ENCODE results near the gene SLC9C1.

SLC9C1 gene

DNA sequence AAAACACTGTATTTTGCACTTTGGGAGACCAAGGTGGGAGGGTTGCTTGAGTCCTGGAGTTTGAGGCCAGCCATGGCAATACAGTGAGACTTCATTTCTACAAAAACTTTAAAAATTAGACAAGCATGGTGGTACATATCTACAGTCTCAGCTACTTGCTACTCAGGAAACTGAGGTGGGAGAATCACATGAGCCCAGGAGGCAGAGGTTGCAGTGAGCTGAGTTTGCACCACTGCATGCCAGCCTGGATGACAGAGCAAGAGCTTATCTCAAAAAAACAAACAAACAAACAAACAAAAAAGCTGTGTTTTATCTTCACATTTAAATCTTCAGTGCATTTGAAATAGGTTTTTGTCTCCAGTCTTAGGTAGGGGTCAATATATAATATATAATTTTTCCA is 4.8 kb upstream of the SLC9C1 start:
- no peak overlapping the region for H3K4ac ChIP-seq (ENCODE audit: low read depth in 1 of 2, low read length in 2 of 2)
- no peak overlapping the region for H3K4me3 ChIP-seq (ENCODE audit: insufficient read depth in 1 of 2, low read depth in 1 of 2, low read length in 2 of 2)
- H2BK12ac ChIP-seq (ENCODE audit: low read length in 2 of 2), result no peak overlapping the region
- no peaks in the 10 kb centered on the region for H3K36me3 ChIP-seq (ENCODE audit: control insufficient read depth in 1 of 2, insufficient read depth in 2 of 2, low read depth in 1 of 2, low read length in 2 of 2)
- no peak overlapping the region for H3K14ac ChIP-seq (ENCODE audit: low read length in 2 of 2)
- H3K27me3 ChIP-seq (ENCODE audit: control insufficient read depth in 1 of 2, insufficient read depth in 1 of 2, low read length in 2 of 2), result no peaks in the 10 kb centered on the region
- H2AK5ac ChIP-seq (ENCODE audit: low read length, severe bottlenecking), result no peak overlapping the region
- no peak overlapping the region for H4K91ac ChIP-seq (ENCODE audit: low read length)
- H3K23ac ChIP-seq (ENCODE audit: low read length in 2 of 2), result no peak overlapping the region
- no peak overlapping the region for H2AFZ ChIP-seq (ENCODE audit: low read depth, low read length)
- no peak overlapping the region for H2BK5ac ChIP-seq (ENCODE audit: low read depth, low read length, poor library complexity, severe bottlenecking)
- no peaks in the 10 kb centered on the region for H3K79me1 ChIP-seq (replicated peaks; ENCODE audit: low read length, poor library complexity, severe bottlenecking)
- H3K4me1 ChIP-seq (ENCODE audit: control insufficient read depth, insufficient read depth, low read depth, low read length), result peaks cover 5% of the 10 kb centered on the region
- no peak overlapping the region for H3K18ac ChIP-seq (ENCODE audit: low read depth in 1 of 2, low read length in 2 of 2)
- H2BK120ac ChIP-seq (ENCODE audit: low read depth, low read length), result no peak overlapping the region
- no peak overlapping the region for H2BK15ac ChIP-seq (ENCODE audit: low read depth, poor library complexity, severe bottlenecking)
- no peak for DNase-seq
- H3K9me3 ChIP-seq (ENCODE audit: control insufficient read depth, low read length), result no peaks in the 10 kb centered on the region
- no peak overlapping the region for H4K8ac ChIP-seq (ENCODE audit: low read length)
- H3K9ac ChIP-seq (ENCODE audit: low read length), result no peak overlapping the region
- no peak overlapping the region for H3K27ac ChIP-seq (ENCODE audit: low read length, poor library complexity, severe bottlenecking)
- H3K4me2 ChIP-seq (ENCODE audit: low read length, poor library complexity, severe bottlenecking), result no peak overlapping the region

DNA sequence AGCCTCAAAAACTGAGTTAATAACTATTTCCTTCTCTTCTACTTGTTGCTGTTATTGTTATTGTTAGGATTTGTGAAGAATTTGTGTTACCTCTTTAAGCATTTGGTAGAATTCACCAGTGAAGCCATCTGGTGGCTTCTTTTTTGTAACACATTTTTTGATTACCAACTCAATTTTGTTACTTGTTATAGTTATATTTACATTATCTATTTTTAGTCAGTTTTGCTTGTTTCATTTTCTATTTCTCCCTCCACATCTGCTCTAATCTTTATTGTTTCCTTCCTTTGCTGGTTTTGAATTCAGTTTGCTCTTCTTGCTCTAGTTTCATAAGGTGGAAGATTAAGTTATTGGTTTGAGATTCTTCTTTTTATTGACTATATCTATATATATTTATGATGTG is 3.7 kb upstream of the SLC9C1 start:
- no peaks in the 10 kb centered on the region for H3K36me3 ChIP-seq (ENCODE audit: control insufficient read depth in 1 of 2, insufficient read depth in 2 of 2, low read depth in 1 of 2, low read length in 2 of 2)
- DNase-seq, result peak; percentile 13

DNA sequence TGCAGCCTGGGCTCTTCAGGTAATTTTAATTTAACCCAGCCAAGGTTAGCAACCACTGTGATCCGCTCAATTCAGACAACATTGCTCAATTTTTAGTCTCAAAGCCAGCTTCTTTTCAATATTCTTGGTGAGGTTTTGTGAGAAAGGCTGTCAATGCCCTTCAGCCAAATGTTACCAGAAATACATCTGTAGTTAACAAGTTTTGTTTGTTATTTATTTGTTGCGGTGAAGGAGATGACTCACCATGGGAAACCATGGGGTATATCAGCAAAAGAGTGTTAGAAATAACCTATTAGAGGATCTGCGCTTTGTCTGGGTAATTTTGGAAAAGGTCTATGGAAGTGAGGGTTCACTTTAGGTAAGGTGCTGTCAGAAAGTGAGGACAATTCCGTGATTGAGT is 5.0 kb downstream of the SLC9C1 start:
- no peak overlapping the region for H3K27ac ChIP-seq (ENCODE audit: low read length, poor library complexity, severe bottlenecking)
- no peak for DNase-seq
- H3K4ac ChIP-seq (ENCODE audit: low read depth in 1 of 2, low read length in 2 of 2), result no peak overlapping the region
- no peak overlapping the region for H3K9ac ChIP-seq (ENCODE audit: low read length)
- H2BK12ac ChIP-seq (ENCODE audit: low read length in 2 of 2), result no peak overlapping the region
- H2AK5ac ChIP-seq (ENCODE audit: low read length, severe bottlenecking), result no peak overlapping the region
- no peak overlapping the region for H2BK15ac ChIP-seq (ENCODE audit: low read depth, poor library complexity, severe bottlenecking)
- H3K23ac ChIP-seq (ENCODE audit: low read length in 2 of 2), result no peak overlapping the region
- no peaks in the 10 kb centered on the region for H3K79me1 ChIP-seq (replicated peaks; ENCODE audit: low read length, poor library complexity, severe bottlenecking)
- H4K8ac ChIP-seq (ENCODE audit: low read length), result no peak overlapping the region
- H3K27me3 ChIP-seq (ENCODE audit: control insufficient read depth in 1 of 2, insufficient read depth in 1 of 2, low read length in 2 of 2), result no peaks in the 10 kb centered on the region
- H3K4me2 ChIP-seq (ENCODE audit: low read length, poor library complexity, severe bottlenecking), result no peak overlapping the region
- no peaks in the 10 kb centered on the region for H3K9me3 ChIP-seq (ENCODE audit: control insufficient read depth, low read length)
- H4K91ac ChIP-seq (ENCODE audit: low read length), result no peak overlapping the region
- H2BK5ac ChIP-seq (ENCODE audit: low read depth, low read length, poor library complexity, severe bottlenecking), result no peak overlapping the region
- H3K4me3 ChIP-seq (ENCODE audit: insufficient read depth in 1 of 2, low read depth in 1 of 2, low read length in 2 of 2), result no peak overlapping the region
- no peak overlapping the region for H2BK120ac ChIP-seq (ENCODE audit: low read depth, low read length)
- H3K36me3 ChIP-seq (ENCODE audit: control insufficient read depth in 1 of 2, insufficient read depth in 2 of 2, low read depth in 1 of 2, low read length in 2 of 2), result no peaks in the 10 kb centered on the region
- no peak overlapping the region for H3K18ac ChIP-seq (ENCODE audit: low read depth in 1 of 2, low read length in 2 of 2)
- peaks cover 2% of the 10 kb centered on the region for H3K4me1 ChIP-seq (ENCODE audit: control insufficient read depth, insufficient read depth, low read depth, low read length)
- no peak overlapping the region for H3K14ac ChIP-seq (ENCODE audit: low read length in 2 of 2)
- no peak overlapping the region for H2AFZ ChIP-seq (ENCODE audit: low read depth, low read length)
- 84% methylated on average over 3 of the region's 4 CpGs for WGBS

More for the DNA sequence above, 3.7 kb upstream of the SLC9C1 start:
- no peaks in the 10 kb centered on the region for H3K27me3 ChIP-seq (ENCODE audit: control insufficient read depth in 1 of 2, insufficient read depth in 1 of 2, low read length in 2 of 2)
- H4K91ac ChIP-seq (ENCODE audit: low read length), result no peak overlapping the region
- no peak overlapping the region for H2AK5ac ChIP-seq (ENCODE audit: low read length, severe bottlenecking)
- H3K27ac ChIP-seq (ENCODE audit: low read length, poor library complexity, severe bottlenecking), result no peak overlapping the region
- H3K4ac ChIP-seq (ENCODE audit: low read depth in 1 of 2, low read length in 2 of 2), result no peak overlapping the region
- H2AFZ ChIP-seq (ENCODE audit: low read depth, low read length), result no peak overlapping the region
- H3K4me2 ChIP-seq (ENCODE audit: low read length, poor library complexity, severe bottlenecking), result no peak overlapping the region
- no peak overlapping the region for H2BK12ac ChIP-seq (ENCODE audit: low read length in 2 of 2)
- no peaks in the 10 kb centered on the region for H3K79me1 ChIP-seq (replicated peaks; ENCODE audit: low read length, poor library complexity, severe bottlenecking)
- no peaks in the 10 kb centered on the region for H3K9me3 ChIP-seq (ENCODE audit: control insufficient read depth, low read length)
- no peak overlapping the region for H3K9ac ChIP-seq (ENCODE audit: low read length)
- H3K23ac ChIP-seq (ENCODE audit: low read length in 2 of 2), result no peak overlapping the region
- no peak overlapping the region for H3K4me3 ChIP-seq (ENCODE audit: insufficient read depth in 1 of 2, low read depth in 1 of 2, low read length in 2 of 2)
- peaks cover 5% of the 10 kb centered on the region for H3K4me1 ChIP-seq (ENCODE audit: control insufficient read depth, insufficient read depth, low read depth, low read length)
- no peak overlapping the region for H4K8ac ChIP-seq (ENCODE audit: low read length)
- no peak overlapping the region for H2BK5ac ChIP-seq (ENCODE audit: low read depth, low read length, poor library complexity, severe bottlenecking)
- H3K14ac ChIP-seq (ENCODE audit: low read length in 2 of 2), result no peak overlapping the region
- no peak overlapping the region for H3K18ac ChIP-seq (ENCODE audit: low read depth in 1 of 2, low read length in 2 of 2)
- no peak overlapping the region for H2BK15ac ChIP-seq (ENCODE audit: low read depth, poor library complexity, severe bottlenecking)
- no peak overlapping the region for H2BK120ac ChIP-seq (ENCODE audit: low read depth, low read length)

DNA sequence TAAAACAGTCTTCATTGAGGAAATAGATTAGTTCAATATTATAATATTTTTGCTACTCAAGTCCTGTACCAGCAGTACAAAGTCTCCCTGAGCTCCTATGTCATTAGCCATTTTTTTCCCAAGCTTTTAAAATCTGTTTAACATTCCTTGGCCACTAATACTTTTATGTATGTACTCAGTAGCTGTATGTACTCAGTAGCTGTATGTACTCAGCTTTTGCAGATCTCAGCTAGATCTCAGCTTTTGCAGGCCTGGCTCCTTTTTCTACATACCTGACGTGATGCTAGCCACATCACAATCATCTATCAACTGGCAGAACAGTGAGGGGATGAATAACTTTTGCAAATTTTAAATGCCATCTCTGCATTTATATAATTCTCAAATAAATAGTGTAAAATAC is 13.8 kb downstream of the SLC9C1 start:
- no peak overlapping the region for H4K91ac ChIP-seq (ENCODE audit: low read length)
- no peaks in the 10 kb centered on the region for H3K79me1 ChIP-seq (replicated peaks; ENCODE audit: low read length, poor library complexity, severe bottlenecking)
- H2AK5ac ChIP-seq (ENCODE audit: low read length, severe bottlenecking), result no peak overlapping the region
- H2BK12ac ChIP-seq (ENCODE audit: low read length in 2 of 2), result no peak overlapping the region
- H2AFZ ChIP-seq (ENCODE audit: low read depth, low read length), result no peak overlapping the region
- H3K27me3 ChIP-seq (ENCODE audit: control insufficient read depth in 1 of 2, insufficient read depth in 1 of 2, low read length in 2 of 2), result no peaks in the 10 kb centered on the region
- H3K23ac ChIP-seq (ENCODE audit: low read length in 2 of 2), result no peak overlapping the region
- no peaks in the 10 kb centered on the region for H3K9me3 ChIP-seq (ENCODE audit: control insufficient read depth, low read length)
- no peak overlapping the region for H2BK5ac ChIP-seq (ENCODE audit: low read depth, low read length, poor library complexity, severe bottlenecking)
- no peak for DNase-seq
- H3K4me3 ChIP-seq (ENCODE audit: insufficient read depth in 1 of 2, low read depth in 1 of 2, low read length in 2 of 2), result no peak overlapping the region
- H2BK15ac ChIP-seq (ENCODE audit: low read depth, poor library complexity, severe bottlenecking), result no peak overlapping the region
- no peak overlapping the region for H3K27ac ChIP-seq (ENCODE audit: low read length, poor library complexity, severe bottlenecking)
- no peak overlapping the region for H4K8ac ChIP-seq (ENCODE audit: low read length)
- H3K4me2 ChIP-seq (ENCODE audit: low read length, poor library complexity, severe bottlenecking), result no peak overlapping the region
- H2BK120ac ChIP-seq (ENCODE audit: low read depth, low read length), result no peak overlapping the region
- 100% methylated on average over 1 of the region's 1 CpG for WGBS
- H3K4me1 ChIP-seq (ENCODE audit: control insufficient read depth, insufficient read depth, low read depth, low read length), result no peaks in the 10 kb centered on the region
- no peak overlapping the region for H3K14ac ChIP-seq (ENCODE audit: low read length in 2 of 2)
- no peak overlapping the region for H3K9ac ChIP-seq (ENCODE audit: low read length)
- no peak overlapping the region for H3K4ac ChIP-seq (ENCODE audit: low read depth in 1 of 2, low read length in 2 of 2)
- no peak overlapping the region for H3K18ac ChIP-seq (ENCODE audit: low read depth in 1 of 2, low read length in 2 of 2)
- no peaks in the 10 kb centered on the region for H3K36me3 ChIP-seq (ENCODE audit: control insufficient read depth in 1 of 2, insufficient read depth in 2 of 2, low read depth in 1 of 2, low read length in 2 of 2)
